KOPT-K1 (cell line): Measurements from ENCODE around the gene ELP4.

ENCODE experiments used
- H3K27ac ChIP-seq: fragments of 200-600 bp; sonication (generic); 2 replicates; pipeline ENCODE4 v1.5.1; 2016; ENCODE audit warnings: antibody characterized with exemption, mild to moderate bottlenecking, low read depth, low read length; ENCODE audit not compliant: poor library complexity, severe bottlenecking
- H3K36me3 ChIP-seq: fragments of 200-600 bp; sonication (generic); 2 replicates; pipeline ENCODE4 v1.5.1; 2017; ENCODE audit warnings: antibody characterized with exemption, mild to moderate bottlenecking, low read length, moderate library complexity; ENCODE audit not compliant: insufficient read depth
- H3K9me3 ChIP-seq: fragments of 200-600 bp; sonication (generic); 2 replicates; pipeline ENCODE4 v1.5.1; 2017; ENCODE audit warnings: antibody characterized with exemption, low read length, mild to moderate bottlenecking; ENCODE audit not compliant: insufficient read depth, poor library complexity, severe bottlenecking

The ELP4 gene

DNA sequence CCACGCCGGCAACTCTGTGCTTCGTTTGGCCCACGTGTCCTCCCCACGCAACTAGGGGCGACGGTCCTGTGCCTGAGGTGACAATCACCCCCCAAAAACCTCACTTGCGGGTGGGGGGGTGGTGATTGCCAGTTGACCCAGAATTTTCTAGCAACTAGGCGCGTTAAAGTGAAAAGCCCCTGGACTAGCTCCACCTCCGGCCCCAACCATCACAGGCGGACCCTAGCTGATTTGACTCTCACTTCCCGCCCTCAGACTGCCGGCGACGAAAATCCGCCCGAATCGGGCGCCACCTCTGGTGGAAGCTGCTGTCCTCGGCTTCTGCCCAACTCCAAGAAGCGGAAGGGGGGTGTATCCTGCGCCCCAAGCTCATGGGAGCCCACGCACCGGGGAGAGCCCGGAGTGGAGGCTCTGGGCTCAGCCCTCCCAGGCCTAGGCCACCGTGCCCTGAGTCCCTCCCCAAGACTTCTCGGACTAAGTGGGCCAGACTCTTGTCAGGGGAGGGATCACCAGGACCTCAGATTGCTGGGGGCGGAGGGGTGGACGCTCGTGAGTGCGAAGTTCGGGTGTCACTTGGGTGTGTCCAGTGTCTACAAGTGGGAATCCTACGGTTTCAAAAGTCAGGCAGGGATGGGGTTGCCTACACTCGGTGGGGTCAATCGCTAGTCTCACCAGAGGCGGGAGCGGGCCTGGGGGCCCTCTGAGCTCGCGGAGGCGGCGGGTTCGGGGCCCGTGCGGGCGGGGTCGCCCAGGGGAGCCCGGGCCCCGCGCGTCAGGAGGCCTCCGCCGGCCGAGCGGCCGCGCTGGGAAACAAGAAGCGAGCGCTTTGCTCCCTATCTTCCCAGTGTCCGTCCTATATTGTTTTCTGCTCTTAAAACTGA is 289.2 kb downstream of the ELP4 start:
- Histone ChIP-seq H3K27ac (no peak overlapping the region), H3K9me3 (peaks cover 4% of the 10 kb centered on the region), H3K36me3 (no peaks in the 10 kb centered on the region)

DNA sequence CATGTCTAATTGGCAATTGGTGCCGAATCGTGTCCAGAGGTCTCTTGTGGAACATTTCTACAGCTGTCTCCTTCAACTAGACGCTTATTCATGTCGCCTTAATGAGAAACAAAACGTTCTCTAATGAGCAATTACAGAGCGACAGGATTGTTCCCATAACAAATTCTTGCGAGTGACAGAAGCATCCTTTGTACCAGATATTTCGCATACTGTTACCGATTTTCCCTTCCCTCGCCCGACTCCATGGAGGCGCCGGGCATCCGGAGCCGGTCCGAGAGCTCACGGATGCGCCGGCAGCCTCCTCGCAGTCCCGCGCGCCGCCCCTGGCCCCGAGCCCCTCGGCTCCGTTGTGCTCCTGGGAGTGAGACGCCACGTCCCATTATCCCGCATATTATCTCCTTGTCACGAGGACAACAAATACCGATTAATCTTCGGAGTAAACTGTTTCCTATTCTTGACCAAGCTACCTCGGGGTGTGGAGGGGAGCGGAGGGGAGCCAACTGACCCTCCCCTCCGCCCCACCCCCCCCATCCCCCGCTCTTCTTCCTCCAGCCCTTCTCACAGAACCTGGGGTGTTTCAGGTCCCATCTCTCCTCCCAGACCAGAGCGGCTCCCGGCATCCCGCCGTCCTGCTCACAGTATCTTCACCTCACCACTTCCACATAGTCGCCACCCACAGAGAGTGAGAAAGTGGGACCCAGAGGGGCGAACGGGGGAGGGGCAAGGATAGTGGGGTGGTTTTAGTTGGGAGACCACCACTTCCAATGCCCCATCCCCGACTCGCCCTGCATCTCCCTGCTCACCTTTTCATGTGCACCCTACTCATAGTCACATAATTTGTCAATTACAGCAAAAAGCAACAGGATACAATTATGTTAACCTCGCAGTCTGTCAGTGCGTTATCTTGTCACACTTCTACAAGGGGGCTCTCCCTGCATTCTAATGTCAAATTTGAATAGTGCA is 290.1 kb downstream of the ELP4 start:
- H3K36me3 ChIP-seq: no peaks in the 10 kb centered on the region
- no peak overlapping the region for H3K27ac ChIP-seq
- peaks cover 7% of the 10 kb centered on the region for H3K9me3 ChIP-seq

DNA sequence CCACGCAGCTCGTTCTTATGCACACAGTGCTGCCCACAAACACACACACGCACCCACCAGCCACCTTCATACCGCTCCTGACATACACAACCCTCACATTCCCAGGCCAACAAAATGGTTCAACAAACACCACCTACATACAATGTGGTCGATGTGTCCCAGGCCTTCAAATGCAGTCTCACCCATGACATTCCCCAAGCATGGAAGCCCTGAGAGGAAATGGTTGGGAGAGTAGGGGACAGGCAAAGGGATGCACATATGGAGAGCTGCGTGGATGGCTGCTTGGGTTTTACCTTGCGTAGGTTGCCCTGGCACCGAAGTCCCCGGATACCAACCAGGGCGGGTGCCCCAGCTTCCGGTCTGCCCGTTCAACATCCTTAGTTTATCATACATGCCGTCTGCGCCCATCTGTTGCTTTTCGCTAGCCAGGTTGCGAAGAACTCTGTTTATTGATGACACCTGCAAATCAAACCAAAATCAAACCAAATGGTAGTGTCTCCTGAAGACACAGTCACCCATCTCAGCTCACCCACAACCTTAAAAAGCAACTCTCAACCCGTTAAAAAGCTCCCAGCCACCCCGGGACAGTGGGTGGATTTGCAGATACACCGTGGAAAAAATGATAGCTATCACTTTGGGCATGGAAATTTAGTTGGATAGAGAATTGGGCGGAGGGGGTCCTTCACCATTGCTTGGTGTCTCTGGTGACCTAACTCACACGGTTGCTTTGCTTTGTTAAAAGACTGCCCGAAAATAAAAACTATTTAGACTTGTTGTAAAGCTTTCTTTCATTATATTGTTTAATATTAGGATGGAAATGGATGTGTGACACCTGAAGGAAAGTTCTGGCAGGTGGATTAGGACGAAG is 291.1 kb downstream of the ELP4 start:
- H3K9me3 ChIP-seq: peaks cover 14% of the 10 kb centered on the region
- H3K36me3 ChIP-seq: no peaks in the 10 kb centered on the region
- H3K27ac ChIP-seq: no peak overlapping the region

DNA sequence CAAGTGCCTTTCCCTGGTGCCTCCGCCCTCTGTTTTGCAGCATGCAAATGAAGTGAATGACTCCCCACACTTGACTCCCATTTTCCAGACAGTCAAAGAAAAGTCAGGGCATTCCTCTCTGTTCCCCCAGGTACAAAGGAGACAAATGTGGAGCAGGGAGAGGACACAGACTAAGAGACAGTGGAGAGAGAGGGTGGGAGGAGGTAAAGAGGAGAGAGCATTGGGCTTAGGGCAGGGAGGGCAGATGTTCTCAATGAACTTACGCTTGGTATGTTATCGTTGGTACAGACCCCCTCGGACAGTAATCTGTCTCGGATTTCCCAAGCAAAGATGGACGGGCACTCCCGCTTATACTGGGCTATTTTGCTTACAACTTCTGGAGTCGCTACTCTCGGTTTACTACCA is 291.7 kb downstream of the ELP4 start:
- H3K9me3 ChIP-seq: peaks cover 14% of the 10 kb centered on the region
- no peak overlapping the region for H3K27ac ChIP-seq
- no peaks in the 10 kb centered on the region for H3K36me3 ChIP-seq

DNA sequence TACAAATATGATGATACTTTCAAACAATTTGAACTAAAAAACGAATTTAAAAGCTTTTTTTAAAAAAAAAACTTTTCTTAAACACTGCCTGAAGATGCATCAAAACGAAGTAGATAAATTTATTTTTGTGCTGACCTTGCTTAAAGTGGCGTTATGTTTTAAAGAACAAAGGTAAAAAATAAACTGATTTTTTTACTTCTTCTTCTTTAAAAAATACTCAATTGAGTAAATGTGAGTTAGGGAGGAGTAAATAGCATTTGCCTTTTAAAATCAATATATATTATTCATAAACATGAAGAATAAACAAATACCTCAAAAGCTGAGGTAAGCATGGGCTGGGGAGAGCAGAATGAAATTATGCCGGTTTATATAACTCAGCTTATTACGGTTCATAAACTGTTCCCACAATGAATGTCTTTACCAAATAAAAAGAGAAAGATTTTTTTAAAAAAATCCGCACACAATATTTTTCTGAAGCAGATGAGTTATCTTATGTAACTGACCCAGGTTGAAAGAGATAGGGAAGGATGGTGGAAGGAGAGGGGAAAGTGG is 292.5 kb downstream of the ELP4 start:
- H3K9me3 ChIP-seq: peaks cover 14% of the 10 kb centered on the region
- H3K36me3 ChIP-seq: no peaks in the 10 kb centered on the region
- no peak overlapping the region for H3K27ac ChIP-seq

DNA sequence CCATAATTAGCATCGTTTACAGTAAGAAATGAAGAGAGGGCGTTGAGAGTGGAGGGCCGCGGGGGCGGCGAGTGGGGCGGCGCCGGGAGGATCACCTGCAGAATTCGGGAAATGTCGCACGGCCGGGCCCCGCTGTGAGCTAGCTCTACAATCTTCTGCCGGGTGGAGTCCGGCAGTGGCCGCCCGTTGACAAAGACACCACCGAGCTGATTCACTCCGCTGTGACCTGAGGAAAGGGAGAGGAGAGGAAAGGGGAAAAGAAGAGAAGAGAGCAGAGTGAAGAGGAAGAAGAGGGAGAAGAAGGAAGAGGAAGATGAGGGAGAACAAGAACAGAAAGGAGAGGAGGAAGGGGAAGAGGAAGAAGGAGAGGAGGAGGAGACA is 293.0 kb downstream of the ELP4 start:
- H3K9me3 ChIP-seq: peaks cover 14% of the 10 kb centered on the region
- no peak overlapping the region for H3K27ac ChIP-seq
- no peaks in the 10 kb centered on the region for H3K36me3 ChIP-seq

DNA sequence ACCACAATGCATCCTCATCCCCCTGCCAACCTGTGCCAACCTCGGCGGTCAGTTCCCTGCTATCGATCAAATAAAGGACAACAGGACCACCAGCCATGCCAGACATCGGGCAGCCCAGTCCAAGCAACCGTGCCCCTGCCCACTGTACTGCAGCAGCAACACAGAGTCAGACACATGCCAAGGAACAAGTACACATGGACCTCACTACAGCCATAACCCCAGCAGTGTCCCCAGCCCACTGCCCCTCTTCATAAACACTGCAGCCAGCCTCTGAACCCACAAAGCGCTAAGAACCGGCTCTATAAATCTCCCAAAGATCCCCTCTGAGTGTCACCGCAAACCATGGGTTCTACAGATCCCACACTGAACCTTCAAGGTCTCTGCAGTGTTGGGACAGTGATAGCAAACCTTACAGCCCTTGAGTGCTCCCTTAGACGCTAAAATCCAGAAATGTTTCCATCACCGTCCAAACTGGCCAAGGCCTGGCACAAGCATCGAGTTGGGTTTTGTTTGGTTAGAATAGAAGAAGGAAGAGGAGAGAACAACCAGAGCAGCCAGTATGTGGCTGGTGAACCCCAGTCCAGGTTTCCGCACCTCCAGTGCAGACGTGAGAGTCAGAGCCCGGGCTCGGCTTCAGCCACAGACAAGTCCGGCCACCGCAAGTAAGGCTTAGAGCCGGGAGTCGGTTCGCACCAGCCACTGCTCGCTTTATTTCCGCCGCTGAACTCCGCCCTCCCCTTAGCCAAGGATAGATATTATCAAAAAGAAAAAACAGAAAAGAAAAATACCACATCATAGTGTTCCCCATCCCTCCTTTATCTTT is 293.6 kb downstream of the ELP4 start:
- peaks cover 14% of the 10 kb centered on the region for H3K9me3 ChIP-seq
- no peaks in the 10 kb centered on the region for H3K36me3 ChIP-seq
- no peak overlapping the region for H3K27ac ChIP-seq

DNA sequence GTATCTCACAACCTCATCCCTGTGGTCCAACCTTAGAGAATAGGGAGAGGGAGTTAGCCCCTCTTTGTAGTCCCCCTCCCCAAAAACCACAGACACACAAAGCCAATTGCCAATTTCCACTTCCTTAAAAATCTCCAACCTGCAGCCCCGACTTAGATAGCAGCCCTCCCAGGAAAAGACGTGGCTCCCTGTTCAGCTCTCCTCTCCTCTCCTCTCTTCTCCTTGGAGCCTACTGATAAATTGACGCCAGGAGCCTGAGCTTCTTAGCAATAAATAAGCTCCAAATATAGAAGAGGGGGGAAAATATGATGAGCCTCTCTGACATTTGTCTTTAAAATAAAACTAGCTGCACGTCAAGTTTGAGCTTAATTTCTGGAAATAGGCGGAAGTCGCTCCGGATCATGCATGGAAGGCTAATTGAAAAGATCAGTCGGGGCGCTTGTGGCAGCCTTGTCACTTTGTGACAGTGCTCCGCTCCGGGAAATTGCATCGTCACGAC is 294.3 kb downstream of the ELP4 start:
- no peak overlapping the region for H3K27ac ChIP-seq
- H3K36me3 ChIP-seq: no peaks in the 10 kb centered on the region
- H3K9me3 ChIP-seq: peaks cover 11% of the 10 kb centered on the region

DNA sequence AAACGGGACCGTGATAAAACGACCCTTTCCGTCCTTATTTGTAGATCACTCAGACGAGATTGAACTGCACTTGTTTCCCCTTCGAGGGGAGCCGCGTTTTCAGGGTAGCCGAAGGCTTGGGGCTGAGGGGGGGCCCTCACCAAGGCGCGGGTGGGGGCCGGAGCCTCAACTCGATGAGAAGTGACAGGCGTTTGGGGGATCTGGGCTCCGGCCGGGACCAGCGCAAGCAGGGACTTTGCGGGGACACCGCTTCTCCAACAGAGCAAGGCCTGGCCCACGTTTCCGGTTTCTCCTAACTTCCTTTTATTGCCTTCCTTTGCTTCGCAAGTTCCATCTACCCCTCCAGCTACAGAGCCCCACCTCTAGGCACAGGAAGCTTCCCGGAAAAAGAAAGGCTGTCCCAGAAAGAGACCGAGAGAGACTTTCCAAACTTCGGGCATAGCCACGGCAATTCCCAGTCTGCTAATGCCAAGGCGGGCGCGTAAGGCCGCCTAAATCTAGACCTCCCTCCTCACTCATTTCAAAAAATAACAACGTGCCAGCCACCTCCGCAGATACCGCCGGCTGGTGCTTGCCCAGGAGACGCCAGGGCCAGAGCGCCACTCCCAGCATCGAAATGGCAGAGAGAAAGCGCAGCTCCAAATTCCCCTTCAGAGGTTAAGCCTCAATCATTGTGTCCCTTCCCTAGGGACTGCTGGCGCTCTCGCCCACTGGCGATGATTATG is 294.9 kb downstream of the ELP4 start:
- no peak overlapping the region for H3K27ac ChIP-seq
- peaks cover 10% of the 10 kb centered on the region for H3K9me3 ChIP-seq
- no peaks in the 10 kb centered on the region for H3K36me3 ChIP-seq

DNA sequence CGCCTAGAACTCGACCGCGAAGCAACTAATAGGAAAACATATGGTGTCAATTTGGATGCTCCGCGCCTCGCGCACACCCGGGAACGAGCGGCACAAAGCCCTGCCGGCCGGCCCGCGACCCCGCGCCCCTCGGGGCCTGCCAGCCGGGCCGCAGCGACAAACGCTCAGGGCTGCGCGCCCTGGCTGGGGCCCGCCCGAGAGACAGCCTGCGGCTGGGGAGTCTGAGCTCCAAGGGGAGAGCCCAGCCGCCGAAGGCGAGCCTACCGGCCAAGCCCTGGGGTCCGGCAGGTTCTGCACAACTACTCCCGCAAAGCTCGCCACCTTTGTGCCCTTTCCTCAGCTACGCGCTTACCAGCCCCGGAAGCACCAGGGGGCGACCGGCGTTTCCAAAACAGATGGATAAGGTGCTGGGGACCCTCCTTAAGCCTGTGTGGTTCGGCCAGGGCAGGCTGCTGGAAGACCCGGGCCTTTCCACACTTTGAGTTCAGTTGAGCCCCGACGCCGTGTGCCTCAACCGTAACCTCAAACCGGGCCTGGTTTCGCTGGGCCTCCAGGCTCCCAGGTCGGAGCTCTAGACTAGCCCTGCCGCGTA is 295.6 kb downstream of the ELP4 start:
- Histone ChIP-seq H3K27ac (no peak overlapping the region), H3K36me3 (no peaks in the 10 kb centered on the region), H3K9me3 (peaks cover 10% of the 10 kb centered on the region)

DNA sequence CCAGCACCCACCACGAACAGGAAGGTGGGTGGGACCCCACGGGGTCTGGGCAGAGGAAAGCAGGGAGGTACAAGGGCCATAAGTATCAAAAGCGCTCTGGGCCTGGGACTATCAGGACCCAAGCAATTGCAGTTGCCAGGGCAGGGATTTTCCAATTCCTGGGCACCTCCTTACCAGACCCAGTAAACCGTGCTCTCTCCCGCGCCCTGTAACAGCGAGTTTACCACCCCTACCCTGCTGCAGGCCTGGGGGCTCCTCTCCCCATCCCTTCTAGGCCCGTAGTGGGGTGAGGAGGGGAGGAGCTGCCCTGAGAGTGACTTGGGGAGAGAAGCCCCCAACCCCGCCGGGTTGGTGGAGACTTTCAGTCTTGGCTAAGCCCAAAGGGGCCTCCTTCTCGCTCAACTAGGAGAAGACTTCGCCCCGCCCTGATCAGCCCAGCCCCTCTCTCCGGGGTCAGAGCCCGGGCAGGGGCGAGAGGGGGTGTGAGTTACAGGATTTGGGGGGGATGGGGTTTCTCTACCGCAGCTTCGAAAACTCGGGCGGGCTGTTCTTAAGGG is 296.1 kb downstream of the ELP4 start:
- Histone ChIP-seq H3K9me3 (peaks cover 10% of the 10 kb centered on the region), H3K27ac (no peak overlapping the region), H3K36me3 (no peaks in the 10 kb centered on the region)

DNA sequence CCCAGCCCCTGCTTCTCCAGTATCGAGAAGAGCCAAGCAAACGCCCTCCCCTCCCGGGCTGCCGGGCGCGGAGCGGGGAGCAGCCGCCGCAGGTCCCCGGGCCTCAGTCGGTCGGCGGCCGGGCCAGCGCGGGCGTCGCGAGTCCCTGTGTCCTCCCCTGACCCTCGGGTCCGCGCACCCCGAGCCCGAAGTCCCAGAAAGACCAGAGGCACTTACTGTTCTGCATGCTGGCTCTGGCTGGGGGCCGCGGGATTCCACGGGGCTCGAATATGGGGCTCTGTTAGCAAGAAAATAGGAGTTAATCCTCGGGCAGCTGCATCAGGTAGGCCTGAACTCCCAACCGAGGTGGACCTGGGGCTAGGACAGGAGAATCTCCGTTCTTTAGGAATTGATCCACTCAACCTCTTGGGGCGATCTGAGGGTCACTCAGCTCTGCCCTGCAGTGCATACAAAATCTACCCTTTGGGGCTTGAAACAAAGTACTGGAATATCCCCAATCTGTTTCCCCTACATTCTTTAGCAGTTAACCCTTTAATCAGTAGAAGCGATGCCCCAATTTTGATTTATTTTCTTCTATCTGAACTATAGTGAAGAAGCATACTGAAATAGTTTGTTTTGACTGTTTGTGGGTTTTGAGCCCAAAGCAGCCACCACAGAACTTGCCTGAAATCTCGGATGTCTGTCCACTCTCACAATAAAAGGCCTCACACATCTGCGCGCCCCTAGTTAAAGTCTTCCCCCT is 296.8 kb downstream of the ELP4 start:
- no peak overlapping the region for H3K27ac ChIP-seq
- H3K36me3 ChIP-seq: no peaks in the 10 kb centered on the region
- H3K9me3 ChIP-seq: peaks cover 10% of the 10 kb centered on the region
